ENCODE results near the gene ACKR4. TPM values are rescaled to one million over a fixed set of nuclear protein-coding genes. Genes with fewer than 3 reads are reported as not detected.
"Not testable (repeated sequence)": the region's sequence is repeated elsewhere in the genome, so short reads cannot be mapped to it uniquely, and the experiment has no call there.

ACKR4 gene
- total RNA-seq, 1 donor from 2014 or later = not detected

- DNase-seq (ENCODE audit: low spot score in 2 of 2) (no peak), FAIRE-seq (no peak)
Measured at GRCh38 chr3:132593241-132593946, 3.7 kb upstream of the ACKR4 start.

GRCh38 chr3:132593947-132594323 lies 3.1 kb upstream of the ACKR4 start:
- DNase-seq (ENCODE audit: low spot score in 2 of 2) (no peak), FAIRE-seq (no peak)

- DNase-seq (ENCODE audit: low spot score in 2 of 2) (no peak), FAIRE-seq (no peak)
Measured at GRCh38 chr3:132594498-132594897, 2.6 kb upstream of the ACKR4 start.

- DNase-seq (ENCODE audit: low spot score in 2 of 2) = no peak
- no peak for FAIRE-seq
Measured at GRCh38 chr3:132595014-132595413, 2.1 kb upstream of the ACKR4 start.

GRCh38 chr3:132596326-132596725 lies 744 bp upstream of the ACKR4 start:
- FAIRE-seq = no peak
- no peak for DNase-seq (ENCODE audit: low spot score in 2 of 2)

- FAIRE-seq = no peak
- DNase-seq (ENCODE audit: low spot score in 2 of 2) = no peak
Measured at GRCh38 chr3:132597660-132598059, 590 bp downstream of the ACKR4 start.

- no peak for DNase-seq (ENCODE audit: low spot score in 2 of 2)
- no peak for FAIRE-seq
Measured at GRCh38 chr3:132598181-132598580, 1.1 kb downstream of the ACKR4 start.

GRCh38 chr3:132600614-132601013 lies 3.5 kb downstream of the ACKR4 start:
- DNase-seq (ENCODE audit: low spot score in 2 of 2); FAIRE-seq: not testable (repeated sequence)

GRCh38 chr3:132605374-132605792 lies 8.3 kb downstream of the ACKR4 start:
- FAIRE-seq (no peak), DNase-seq (ENCODE audit: low spot score in 2 of 2) (no peak)

GRCh38 chr3:132606085-132606484 lies 9.0 kb downstream of the ACKR4 start:
- FAIRE-seq = no peak
- no peak for DNase-seq (ENCODE audit: low spot score in 2 of 2)

GRCh38 chr3:132606620-132607019 lies 9.6 kb downstream of the ACKR4 start:
- not testable (repeated sequence) for FAIRE-seq; DNase-seq (ENCODE audit: low spot score in 2 of 2)

GRCh38 chr3:132615301-132615700 lies 18.2 kb downstream of the ACKR4 start:
- not testable (repeated sequence) for DNase-seq (ENCODE audit: low spot score in 2 of 2); FAIRE-seq

- DNase-seq (ENCODE audit: low spot score in 2 of 2) (no peak), FAIRE-seq (no peak)
Measured at GRCh38 chr3:132615881-132616280, 18.8 kb downstream of the ACKR4 start.

- no peak for FAIRE-seq
- no peak for DNase-seq (ENCODE audit: low spot score in 2 of 2)
Measured at GRCh38 chr3:132616780-132617179, 19.7 kb downstream of the ACKR4 start.

GRCh38 chr3:132622148-132622547 lies 25.1 kb downstream of the ACKR4 start:
- FAIRE-seq (no peak), DNase-seq (ENCODE audit: low spot score in 2 of 2) (no peak)

GRCh38 chr3:132622761-132623160 lies 25.7 kb downstream of the ACKR4 start:
- DNase-seq (ENCODE audit: low spot score in 2 of 2) (no peak), FAIRE-seq (no peak)

- FAIRE-seq = no peak
- no peak for DNase-seq (ENCODE audit: low spot score in 2 of 2)
Measured at GRCh38 chr3:132623646-132624045, 26.6 kb downstream of the ACKR4 start.

GRCh38 chr3:132624790-132625189 lies 27.7 kb downstream of the ACKR4 start:
- DNase-seq (ENCODE audit: low spot score in 2 of 2) = no peak
- no peak for FAIRE-seq

GRCh38 chr3:132625613-132626012 lies 28.5 kb downstream of the ACKR4 start:
- DNase-seq (ENCODE audit: low spot score in 2 of 2) (no peak), FAIRE-seq (no peak)

GRCh38 chr3:132626955-132627354 lies 29.9 kb downstream of the ACKR4 start:
- FAIRE-seq (no peak), DNase-seq (ENCODE audit: low spot score in 2 of 2) (no peak)

- DNase-seq (ENCODE audit: low spot score in 2 of 2) = no peak
- FAIRE-seq = no peak
Measured at GRCh38 chr3:132628157-132628556, 31.1 kb downstream of the ACKR4 start.

- FAIRE-seq (no peak), DNase-seq (ENCODE audit: low spot score in 2 of 2) (no peak)
Measured at GRCh38 chr3:132629928-132630327, 32.9 kb downstream of the ACKR4 start.

- FAIRE-seq = no peak
- DNase-seq (ENCODE audit: low spot score in 2 of 2) = no peak
Measured at GRCh38 chr3:132630612-132631011, 33.5 kb downstream of the ACKR4 start.
